PFSK-1 (cell line): Measurements from ENCODE around the gene SELENON.

Source experiments
- FOXP2 ChIP-seq: optimal IDR thresholded peaks from 2 replicates; pipeline ENCODE3; 2011; ENCODE audit warnings: borderline replicate concordance, control low read depth, inconsistent platforms; ENCODE audit not compliant: insufficient read depth; ENCODE audit errors: extremely low read length, extremely low read depth
- POLR2AphosphoS5 ChIP-seq: IDR thresholded peaks from 2 replicates; pipeline ENCODE4 v1.6.1; 2012; ENCODE audit warnings: low read depth, mild to moderate bottlenecking, control low read depth, low read length, moderate library complexity
- REST ChIP-seq, 2 experiments: IDR thresholded peaks; 2 replicates each; pipeline versions ENCODE4 v1.6.1 to v1.8.0; 2011 to 2012; ENCODE audit warnings: low read depth in 2 of 2, low read length in 2 of 2, control low read depth in 1 of 2, inconsistent platforms in 1 of 2, mild to moderate bottlenecking in 1 of 2, moderate library complexity in 1 of 2; ENCODE audit not compliant: insufficient read depth in 1 of 2
- SIN3A ChIP-seq: IDR thresholded peaks from 2 replicates; pipeline ENCODE4 v1.6.1; 2012; ENCODE audit warnings: mild to moderate bottlenecking, low read length, moderate library complexity, borderline replicate concordance; ENCODE audit not compliant: insufficient read depth
- TAF1 ChIP-seq: IDR thresholded peaks from 2 replicates; pipeline ENCODE4 v1.6.1; 2012; ENCODE audit warnings: low read length, control low read depth, borderline replicate concordance; ENCODE audit not compliant: insufficient read depth

DNA sequence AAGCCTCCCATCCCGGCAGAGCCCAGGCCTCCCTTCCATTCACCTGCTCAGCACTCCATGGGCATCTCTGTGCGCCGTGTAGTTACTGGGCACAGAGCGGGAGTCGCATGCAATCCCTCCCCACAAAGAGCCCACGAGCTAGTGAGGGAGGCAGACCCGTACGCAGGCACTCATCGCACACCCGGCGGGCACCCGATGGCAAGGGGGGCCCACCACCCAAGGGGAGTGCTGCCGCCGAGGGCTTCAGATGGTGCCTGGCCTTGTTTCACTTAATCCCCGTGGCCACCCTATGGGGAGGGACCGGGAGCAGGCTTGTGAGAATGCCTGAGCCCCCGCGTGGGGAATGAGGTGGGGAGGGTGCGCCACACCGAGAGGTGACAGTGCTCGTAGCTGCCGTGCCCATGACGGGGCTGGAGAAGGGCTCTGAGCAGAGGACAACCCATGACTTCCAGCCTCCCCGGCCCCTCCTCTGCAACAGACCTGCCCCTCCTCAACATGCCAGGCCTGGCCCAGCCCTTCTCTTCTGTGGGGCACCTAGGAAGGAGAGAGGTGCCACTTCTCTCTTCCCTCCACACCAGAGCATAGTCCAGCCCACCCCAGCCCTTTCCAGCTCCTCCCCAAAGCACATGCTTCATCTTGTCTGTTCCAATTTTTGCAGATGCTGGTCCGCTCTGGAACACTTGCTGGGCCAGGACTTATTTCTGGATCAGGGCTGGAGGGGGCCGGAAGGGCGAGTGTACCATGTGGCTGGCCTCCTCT is 30.2 kb upstream of the SELENON start:
- TF ChIP-seq FOXP2: no peak
- TF ChIP-seq TAF1: no peak
- TF ChIP-seq REST (IDR thresholded peaks at IDR 0.05; ENCODE audit: insufficient read depth in 1 of 2, low read depth in 2 of 2, low read length in 2 of 2): no peak
- TF ChIP-seq POLR2AphosphoS5: no peak
- no peak for TF ChIP-seq SIN3A
